ENCODE results near the gene KDM4B. TPM values are rescaled to one million over a fixed set of nuclear protein-coding genes. Genes with fewer than 3 reads are reported as not detected.
"Not testable (repeated sequence)": the region's sequence is repeated elsewhere in the genome, so short reads cannot be mapped to it uniquely, and the experiment has no call there.

Gene KDM4B
- total RNA-seq, 1 experiment from 2014 or later, result 15.8 TPM

- not testable (repeated sequence) for DNase-seq (ENCODE audit: low read depth)
Observed at GRCh38 chr19:5164845-5165696, 196.2 kb downstream of the KDM4B start.

- no peak for DNase-seq (ENCODE audit: low read depth)
Observed at GRCh38 chr19:5165697-5166019, 196.7 kb downstream of the KDM4B start.

GRCh38 chr19:5166262-5166661 lies 197.3 kb downstream of the KDM4B start:
- DNase-seq (ENCODE audit: low read depth), result peak; percentile 79

DNA sequence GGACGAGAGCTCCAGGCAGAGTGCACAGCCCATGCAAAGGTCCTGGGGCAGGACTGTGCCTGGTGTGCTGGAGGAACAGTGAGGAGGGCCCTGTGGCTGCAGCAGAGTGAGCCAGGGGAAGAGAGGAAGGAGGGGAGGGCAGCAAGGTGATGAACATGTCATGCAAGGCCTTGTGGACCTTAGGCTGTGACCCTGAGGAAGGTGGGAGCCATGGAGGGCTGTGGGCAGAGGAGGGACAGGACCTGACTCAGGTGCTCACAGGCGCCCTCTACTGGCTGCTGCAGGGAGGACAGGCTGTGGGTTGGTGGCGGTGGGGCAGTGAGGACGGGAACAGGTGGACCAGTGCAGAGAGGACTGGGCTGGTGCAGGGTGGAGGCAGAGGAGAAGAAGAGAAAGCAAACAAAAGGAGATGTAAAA lies 201.4 kb downstream of the KDM4B start:
- DNase-seq (ENCODE audit: low read depth), result peak; percentile 17

- DNase-seq (ENCODE audit: low read depth), result no peak
Observed at GRCh38 chr19:5171711-5172110, 202.8 kb downstream of the KDM4B start.

DNA sequence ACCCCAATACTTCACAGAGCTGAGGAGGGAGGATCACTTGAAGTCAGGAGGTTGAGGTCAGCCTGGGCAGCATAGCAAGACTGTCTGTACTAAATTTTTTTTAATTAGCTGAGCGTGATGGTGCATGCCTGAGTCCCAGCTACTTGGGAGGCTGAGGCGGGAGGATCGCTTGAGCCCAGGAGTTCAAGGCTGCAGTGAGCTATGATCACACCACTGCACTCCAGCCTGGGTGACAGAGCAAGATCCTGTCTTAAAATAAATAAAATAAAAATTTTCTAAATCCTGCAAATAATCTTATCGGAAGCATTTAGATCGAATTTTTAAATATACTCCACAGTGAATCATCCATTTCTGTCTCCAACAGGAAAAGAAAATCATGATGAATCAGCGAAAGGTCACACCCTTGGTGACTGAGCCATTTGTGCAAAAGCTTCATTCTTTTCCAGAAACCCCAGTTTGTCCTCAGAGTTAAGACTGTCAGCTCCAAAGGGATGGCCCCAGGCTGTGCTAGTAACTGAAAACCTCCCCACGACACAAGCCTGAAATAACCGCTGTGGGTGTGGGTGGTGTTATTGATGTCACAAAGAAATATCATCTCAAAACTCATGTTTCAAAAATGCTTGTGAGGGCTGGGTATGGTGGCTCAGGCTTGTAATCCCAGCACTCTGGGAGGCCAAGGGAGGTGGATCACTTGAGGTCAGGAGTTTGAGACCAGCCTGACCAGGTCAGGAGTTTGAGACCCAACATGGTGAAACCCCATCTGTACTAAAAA lies 204.1 kb downstream of the KDM4B start:
- DNase-seq (ENCODE audit: low read depth), result peak; percentile 99

GRCh38 chr19:5173993-5174392 lies 205.1 kb downstream of the KDM4B start:
- DNase-seq (ENCODE audit: low read depth), result no peak

DNA sequence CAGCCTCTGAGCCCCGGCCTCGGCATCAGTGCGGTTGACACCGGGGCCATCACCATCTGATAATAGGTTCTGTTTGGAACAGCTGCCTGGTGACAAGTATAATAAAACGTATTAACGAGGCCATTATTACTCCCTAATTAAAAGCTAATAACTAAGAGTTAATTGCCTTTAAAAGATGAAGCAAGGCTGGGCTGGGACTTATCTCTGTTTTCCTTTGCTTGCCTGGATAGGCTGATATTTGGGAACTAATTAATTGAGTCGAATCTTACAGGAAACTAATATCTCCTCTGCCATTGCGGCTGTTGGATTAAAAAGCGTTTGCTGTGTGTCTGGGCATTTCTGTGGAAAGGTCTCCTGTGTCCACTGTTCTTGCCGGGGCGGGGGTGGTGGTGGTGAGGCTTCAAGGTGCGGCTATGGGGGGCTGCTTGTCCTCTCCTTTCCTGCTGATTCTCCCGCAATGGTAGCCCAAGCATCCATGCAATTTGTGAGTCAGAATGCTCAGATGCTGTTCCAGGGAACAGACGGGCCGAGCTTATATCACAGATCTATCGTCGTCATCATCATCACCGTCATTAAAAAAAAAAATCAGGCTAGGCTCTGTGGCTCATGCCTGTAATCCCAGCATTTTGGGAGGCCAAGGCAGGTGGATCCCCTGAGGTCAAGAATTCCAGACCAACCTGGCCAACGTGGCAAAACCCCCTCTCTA lies 209.0 kb downstream of the KDM4B start:
- no peak for DNase-seq (ENCODE audit: low read depth)

- DNase-seq (ENCODE audit: low read depth), result no peak
Observed at GRCh38 chr19:5178841-5179240, 209.9 kb downstream of the KDM4B start.

GRCh38 chr19:5179256-5179655 lies 210.3 kb downstream of the KDM4B start:
- no peak for DNase-seq (ENCODE audit: low read depth)

GRCh38 chr19:5181329-5181728 lies 212.4 kb downstream of the KDM4B start:
- DNase-seq (ENCODE audit: low read depth), result no peak

DNA sequence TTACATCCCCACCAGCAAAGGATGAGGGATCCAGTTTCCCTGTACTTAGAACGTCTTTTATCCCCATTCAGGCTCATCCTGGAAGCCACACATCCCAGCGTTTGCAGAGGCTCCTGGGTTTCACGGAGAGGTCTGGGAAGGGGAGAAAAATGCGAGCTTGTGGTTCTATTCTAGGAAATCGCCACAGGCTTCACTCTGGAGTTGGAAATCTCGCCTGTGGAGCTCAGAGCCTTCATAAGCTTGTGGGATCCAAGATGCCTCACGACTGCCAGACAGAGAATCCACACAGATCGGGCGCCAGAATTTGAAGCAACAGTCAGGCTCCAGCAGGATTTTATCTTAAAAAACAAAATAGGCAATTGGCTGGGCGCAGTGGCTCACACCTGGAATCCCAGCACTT lies 213.8 kb downstream of the KDM4B start:
- no peak for DNase-seq (ENCODE audit: low read depth)

DNA sequence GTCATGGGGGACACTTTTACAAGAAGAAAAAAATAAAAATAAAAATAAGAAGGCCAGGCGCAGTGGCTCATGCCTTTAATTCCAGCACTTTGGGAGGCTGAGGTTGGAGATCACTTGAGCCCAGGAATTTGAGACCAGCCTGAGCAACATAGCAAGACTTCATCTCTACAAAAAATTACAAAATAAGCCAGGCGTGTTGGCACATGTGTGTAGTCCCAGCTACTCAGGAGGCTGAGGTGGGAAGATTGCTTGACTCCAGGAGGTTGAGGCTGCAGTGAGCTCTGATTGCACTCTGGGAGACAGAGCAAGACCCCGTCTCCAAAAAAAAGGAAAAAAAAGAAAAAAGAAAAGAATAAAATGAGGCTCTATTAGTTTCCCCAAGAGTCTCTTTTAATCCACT lies 214.7 kb downstream of the KDM4B start:
- DNase-seq (ENCODE audit: low read depth), result no peak

GRCh38 chr19:5184930-5185329 lies 216.0 kb downstream of the KDM4B start:
- no peak for DNase-seq (ENCODE audit: low read depth)

GRCh38 chr19:5186293-5187050 lies 217.6 kb downstream of the KDM4B start:
- peak; percentile 94 for DNase-seq (ENCODE audit: low read depth)

DNA sequence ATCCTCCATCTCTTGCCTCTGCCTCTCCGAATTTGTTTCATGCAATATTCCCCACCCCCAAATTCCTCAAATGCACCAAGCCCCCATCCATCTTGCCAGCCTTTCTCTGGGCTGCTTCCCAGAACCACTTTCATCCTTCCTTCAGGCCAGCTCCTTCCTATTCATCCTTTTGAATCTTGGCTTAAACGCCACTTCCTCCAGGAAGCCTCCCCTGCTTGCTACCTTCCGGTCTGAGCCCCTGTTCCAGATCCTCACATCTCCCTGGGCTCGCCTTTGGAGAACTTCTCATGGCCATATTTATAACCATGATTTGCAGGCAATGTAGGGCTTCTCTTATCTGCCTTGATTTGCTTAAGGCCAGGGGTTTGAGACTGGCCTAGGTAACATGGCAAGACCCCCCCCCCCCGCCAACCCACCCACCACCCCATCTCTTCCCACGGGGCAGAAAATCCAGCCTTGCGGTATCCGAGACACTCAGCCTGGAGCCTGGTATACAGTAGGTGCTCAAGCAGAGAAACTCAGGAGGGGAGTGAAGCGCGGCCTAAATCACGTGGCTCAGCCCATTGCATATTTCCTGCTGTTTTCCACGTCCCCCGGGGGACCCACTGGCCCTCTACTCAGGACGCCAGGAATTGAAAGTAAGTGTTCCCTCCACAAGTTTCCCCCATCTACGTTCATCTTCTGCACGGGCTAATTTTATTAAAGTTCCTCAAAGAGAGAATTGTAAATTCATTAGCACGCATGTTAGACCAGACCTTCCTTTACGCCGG lies 219.8 kb downstream of the KDM4B start:
- DNase-seq (ENCODE audit: low read depth), result no peak

DNA sequence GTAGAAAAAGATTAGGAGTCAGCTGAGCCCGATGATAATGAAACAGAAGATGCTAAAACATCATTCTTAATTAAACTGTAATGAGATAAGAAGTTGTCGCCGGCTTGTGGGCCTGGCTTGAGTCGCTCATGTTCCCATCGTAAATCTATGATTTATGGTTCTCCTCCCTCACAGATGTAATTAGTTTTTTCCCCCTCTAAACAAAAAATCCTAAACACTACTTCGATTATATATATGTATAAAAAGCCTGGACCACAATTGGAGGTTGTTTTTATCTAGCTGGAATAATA lies 220.3 kb downstream of the KDM4B start:
- no peak for DNase-seq (ENCODE audit: low read depth)

GRCh38 chr19:5191091-5191490 lies 222.2 kb downstream of the KDM4B start:
- DNase-seq (ENCODE audit: low read depth), result peak; percentile 77

GRCh38 chr19:5192568-5192967 lies 223.7 kb downstream of the KDM4B start:
- DNase-seq (ENCODE audit: low read depth), result peak; percentile 24

- no peak for DNase-seq (ENCODE audit: low read depth)
Observed at GRCh38 chr19:5193192-5193591, 224.3 kb downstream of the KDM4B start.

GRCh38 chr19:5194641-5195040 lies 225.7 kb downstream of the KDM4B start:
- no peak for DNase-seq (ENCODE audit: low read depth)

All from LHCN-M2 (cell line).